Liver (tissue), 9 donors: Measurements from ENCODE around the gene EIF4E2. TPM values are rescaled to one million over a fixed set of nuclear protein-coding genes. Genes with fewer than 3 reads are reported as not detected.
"Not testable (repeated sequence)": the region's sequence is repeated elsewhere in the genome, so short reads cannot be mapped to it uniquely, and the experiment has no call there.

Experiments used
- DNase-seq: peaks from one replicate; pipeline ENCODE4 v3.0.0-alpha.2; 2017; ENCODE audit warnings: low spot score
- H3K27ac ChIP-seq, 2 donors: one replicate each; pipeline ENCODE4 v1.7.0; 2013; ENCODE audit warnings: inconsistent platforms in 2 of 2, low read length in 2 of 2, control low read depth in 1 of 2, low read depth in 1 of 2, mild to moderate bottlenecking in 1 of 2
- H3K27me3 ChIP-seq, 4 donors: one replicate each; pipeline versions ENCODE4 v1.6.1 to v1.7.0; 2013; ENCODE audit warnings: low read length in 3 of 4, inconsistent platforms in 1 of 4, mild to moderate bottlenecking in 1 of 4, moderate library complexity in 1 of 4; ENCODE audit not compliant: control insufficient read depth in 4 of 4, insufficient read depth in 4 of 4
- H3K36me3 ChIP-seq, 4 donors: one replicate each; pipeline versions ENCODE4 v1.6.1 to v1.7.0; 2013; ENCODE audit warnings: low read length in 3 of 4, mild to moderate bottlenecking in 3 of 4, low read depth in 1 of 4, moderate library complexity in 1 of 4; ENCODE audit not compliant: control insufficient read depth in 4 of 4, insufficient read depth in 3 of 4
- H3K4me1 ChIP-seq, 4 donors: one replicate each; pipeline versions ENCODE4 v1.6.1 to v1.7.0; 2013; ENCODE audit warnings: low read length in 3 of 4, mild to moderate bottlenecking in 3 of 4, moderate library complexity in 1 of 4; ENCODE audit not compliant: control insufficient read depth in 4 of 4, insufficient read depth in 4 of 4
- H3K4me3 ChIP-seq, 3 donors: one replicate each; pipeline versions ENCODE4 v1.6.1 to v1.7.0; 2013; ENCODE audit warnings: low read length in 3 of 3, control low read depth in 1 of 3, low read depth in 1 of 3, mild to moderate bottlenecking in 1 of 3
- H3K9ac ChIP-seq, 2 donors: one replicate each; pipeline ENCODE4 v1.7.0; 2013; ENCODE audit warnings: low read length in 2 of 2, mild to moderate bottlenecking in 2 of 2, moderate library complexity in 2 of 2, control low read depth in 1 of 2, low read depth in 1 of 2
- H3K9me3 ChIP-seq, 4 donors: one replicate each; pipeline versions ENCODE4 v1.6.1 to v1.7.0; 2013; ENCODE audit warnings: low read length in 3 of 4; ENCODE audit not compliant: control insufficient read depth in 4 of 4
- ATF3 ChIP-seq: IDR thresholded peaks from 2 replicates; pipeline ENCODE4 v1.6.1; 2016; ENCODE audit warnings: antibody characterized with exemption
- CTCF ChIP-seq: fragments of 150-350 bp; IDR thresholded peaks from 2 replicates; pipeline ENCODE4 v1.5.1; 2017; ENCODE audit warnings: improper control_type of control experiment, low read depth, low read length; ENCODE audit not compliant: missing input control
- EGR1 ChIP-seq, 2 donors: IDR thresholded peaks; 2 replicates each; pipeline ENCODE4 v1.6.1; 2016 to 2018; ENCODE audit warnings: antibody characterized with exemption in 2 of 2, low read depth in 2 of 2
- FOXA1 ChIP-seq: IDR thresholded peaks from 2 replicates; pipeline ENCODE4 v1.6.1; 2016; ENCODE audit warnings: antibody characterized with exemption
- FOXA2 ChIP-seq: IDR thresholded peaks from 2 replicates; pipeline ENCODE4 v1.6.1; 2016; ENCODE audit warnings: antibody characterized with exemption
- GABPA ChIP-seq, 2 donors: IDR thresholded peaks in 1 of 2; conservative IDR thresholded peaks in 1 of 2; 2 replicates each; pipeline ENCODE4 v1.6.1; 2016; ENCODE audit warnings: antibody characterized with exemption in 2 of 2, mild to moderate bottlenecking in 1 of 2, moderate library complexity in 1 of 2
- HNF4G ChIP-seq: IDR thresholded peaks from 2 replicates; pipeline ENCODE4 v1.6.1; 2016; ENCODE audit warnings: antibody characterized with exemption
- JUND ChIP-seq, 2 donors: IDR thresholded peaks; 2 replicates each; pipeline ENCODE4 v1.6.1; 2016; ENCODE audit warnings: antibody characterized with exemption in 2 of 2
- MAX ChIP-seq: IDR thresholded peaks from 2 replicates; pipeline ENCODE4 v1.6.1; 2016; ENCODE audit warnings: antibody characterized with exemption
- NR2F2 ChIP-seq: IDR thresholded peaks from 2 replicates; pipeline ENCODE4 v1.6.1; 2016; ENCODE audit warnings: antibody characterized with exemption
- RAD21 ChIP-seq, 2 donors: IDR thresholded peaks; 2 replicates each; pipeline ENCODE4 v1.6.1; 2016; ENCODE audit warnings: antibody characterized with exemption in 2 of 2, mild to moderate bottlenecking in 2 of 2
- REST ChIP-seq: IDR thresholded peaks from 2 replicates; pipeline ENCODE4 v1.6.1; 2016; ENCODE audit warnings: antibody characterized with exemption, mild to moderate bottlenecking
- RXRA ChIP-seq, 2 donors: IDR thresholded peaks; 2 replicates each; pipeline ENCODE4 v1.6.1; 2017 to 2018; ENCODE audit warnings: antibody characterized with exemption in 2 of 2, mild to moderate bottlenecking in 1 of 2
- SP1 ChIP-seq: IDR thresholded peaks from 2 replicates; pipeline ENCODE4 v1.6.1; 2018; ENCODE audit warnings: antibody characterized with exemption, mild to moderate bottlenecking
- TAF1 ChIP-seq: conservative IDR thresholded peaks from 2 replicates; pipeline ENCODE4 v1.6.1; 2016; ENCODE audit warnings: antibody characterized with exemption, mild to moderate bottlenecking
- YY1 ChIP-seq: IDR thresholded peaks from 2 replicates; pipeline ENCODE4 v1.6.1; 2016; ENCODE audit warnings: antibody characterized with exemption, mild to moderate bottlenecking
- ZBTB33 ChIP-seq: IDR thresholded peaks from 2 replicates; pipeline ENCODE4 v1.6.1; 2016; ENCODE audit warnings: antibody characterized with exemption
- WGBS: extraction: QIAGEN DNeasy Blood & Tissue Kit; methylation state at CpG from one replicate; pipeline ENCODE4 v1.1.7; 2013; 5-methylcytosine and 5-hydroxymethylcytosine counted together
- polyA plus RNA-seq, 2 donors: library from polyadenylated mRNA; stranded (reverse) in 1 of 2; unstranded in 1 of 2; fragments of 200-250 nt in 1 of 2; fragments of >200 nt in 1 of 2; fragmentation: Nextera tagmentation in 1 of 2; extraction: Ambion mirVana in 1 of 2; gene quantifications; one replicate each; pipeline versions ENCODE4 v1.2.1 to v1.2.3, GENCODE V29; 2013 to 2015
- total RNA-seq, 2 donors: library from RNA; depleted of rRNA; stranded (reverse); fragments of >200 nt; gene quantifications; one replicate each; pipeline ENCODE4 v1.2.3, GENCODE V29; 2014
- donor health status: healthy.
- donor health status: healthy.
- donor health status: healthy.
- donor health status: healthy.
- donor health status: healthy.

The EIF4E2 gene
- total and polyA plus RNA-seq, 4 donors, result 30.0 to 46.9 (median 45.4) TPM

GRCh38 chr2:232568161-232568560 is 17.7 kb downstream of the EIF4E2 start:
- DNase-seq, result no peak
- no peak for TF ChIP-seq FOXA1
- TF ChIP-seq RXRA (IDR thresholded peaks at IDR 0.05), result no peak
- no peak for TF ChIP-seq NR2F2
- TF ChIP-seq RAD21 (IDR thresholded peaks at IDR 0.05), result no peak
- no peak for TF ChIP-seq TAF1
- Histone ChIP-seq H3K9me3 (no peaks in the 10 kb centered on the region), H3K36me3 (peaks cover 9 to 55% (median 49%) of the 10 kb centered on the region in 4 donors), H3K9ac (no peak overlapping the region), H3K27ac (no peak overlapping the region), H3K4me1 (peaks cover 5 to 20% (median 17%) of the 10 kb centered on the region in 4 donors), H3K4me3 (no peak overlapping the region), H3K27me3 (no peaks in the 10 kb centered on the region)
- 83% methylated on average over 5 of the region's 5 CpGs for WGBS

- TF ChIP-seq MAX (no peak), EGR1 (IDR thresholded peaks at IDR 0.05; ENCODE audit: low read depth in 2 of 2) (no peak), RAD21 (IDR thresholded peaks at IDR 0.05) (no peak), FOXA1 (no peak), CTCF (no peak), RXRA (IDR thresholded peaks at IDR 0.05) (no peak), NR2F2 (no peak), ATF3 (no peak), REST (no peak), GABPA (IDR thresholded peaks at IDR 0.05 in 1 of 2, conservative IDR thresholded peaks at IDR 0.05 in 1 of 2) (no peak), ZBTB33 (no peak), YY1 (no peak), FOXA2 (no peak), JUND (IDR thresholded peaks at IDR 0.05) (no peak), SP1 (no peak), HNF4G (no peak), TAF1 (no peak)
- Histone ChIP-seq H3K4me1 (peaks cover 11 to 33% (median 30%) of the 10 kb centered on the region in 4 donors), H3K4me3 (no peak overlapping the region), H3K27ac (no peak overlapping the region), H3K27me3 (no peaks in the 10 kb centered on the region), H3K9ac (no peak overlapping the region), H3K9me3 (no peaks in the 10 kb centered on the region), H3K36me3 (peaks cover 7 to 49% (median 40%) of the 10 kb centered on the region in 4 donors)
- WGBS, result 94% methylated on average over 9 of the region's 9 CpGs
- no peak for DNase-seq
Observed at GRCh38 chr2:232569541-232569940, 19.1 kb downstream of the EIF4E2 start.

- H3K4me1 ChIP-seq, result peaks cover 13 to 41% (median 38%) of the 10 kb centered on the region in 4 donors
- H3K4me3 ChIP-seq, DNase-seq, H3K27ac ChIP-seq, H3K27me3 ChIP-seq, H3K9me3 ChIP-seq, H3K9ac ChIP-seq: not testable (repeated sequence)
- 94% methylated on average over 6 of the region's 6 CpGs for WGBS
- H3K36me3 ChIP-seq, result peaks cover 7 to 42% (median 34%) of the 10 kb centered on the region in 4 donors
Observed at GRCh38 chr2:232570481-232570880, 20.0 kb downstream of the EIF4E2 start.
